Colonic mucosa (tissue), 4 donors: Measurements from ENCODE around the gene DSG3. TPM values are rescaled to one million over a fixed set of nuclear protein-coding genes. Genes with fewer than 3 reads are reported as not detected.

Experiments used
- DNase-seq: peaks from one replicate; pipeline ENCODE4 v3.0.0-alpha.2; 2020
- H3K27ac ChIP-seq: fragments of 200-600 bp; one replicate; pipeline ENCODE4 v1.8.0; 2021
- H3K27me3 ChIP-seq: fragments of 200-600 bp; one replicate; pipeline ENCODE4 v1.8.0; 2021
- H3K36me3 ChIP-seq: fragments of 200-600 bp; one replicate; pipeline ENCODE4 v1.8.0; 2021
- H3K4me1 ChIP-seq: fragments of 200-600 bp; one replicate; pipeline ENCODE4 v1.8.0; 2021; ENCODE audit warnings: mild to moderate bottlenecking
- H3K4me3 ChIP-seq: fragments of 200-600 bp; one replicate; pipeline ENCODE4 v1.8.0; 2021
- H3K9ac ChIP-seq, 2 donors: one replicate each; pipeline ENCODE4 v1.7.0; 2013; ENCODE audit warnings: control low read depth in 2 of 2, low read depth in 2 of 2, low read length in 2 of 2
- H3K9me3 ChIP-seq: fragments of 200-600 bp; one replicate; pipeline ENCODE4 v1.8.0; 2021
- CTCF ChIP-seq: fragments of 200-600 bp; IDR thresholded peaks from one replicate; pipeline ENCODE4 v1.8.0; 2022; ENCODE audit warnings: antibody characterized with exemption, mild to moderate bottlenecking
- intact Hi-C: fragments of 100-400 bp; cut with DNase I; formaldehyde crosslinking; loops from one replicate; pipeline ENCODE4 v1.14.1; 2022
- total RNA-seq, 2 donors: library from RNA; stranded (reverse); fragmentation: NEBNext Ultra II Directional in 1 of 2; extraction: Animal tissue kit (Norgen Biotek cat#: 25700) in 1 of 2; gene quantifications; one replicate each; pipeline ENCODE4 v1.2.1, GENCODE V29; 2021
- donor health status: healthy.
- donor health status: DM: no; HTN: no; CAD: no.
- donor health status: DM: no; HTN: no; CAD: no.

The DSG3 gene
- total RNA-seq, 2 donors from 2014 or later, result 0.07 to 0.40 TPM

GRCh38 chr18:31451625-31452024 lies 4.1 kb downstream of the DSG3 start:
- no peaks in the 10 kb centered on the region for H3K27me3 ChIP-seq
- no peaks in the 10 kb centered on the region for H3K4me1 ChIP-seq
- DNase-seq, result no peak
- no peak for TF ChIP-seq CTCF
- H3K9ac ChIP-seq, result no peak overlapping the region
- no peaks in the 10 kb centered on the region for H3K36me3 ChIP-seq
- H3K9me3 ChIP-seq, result no peaks in the 10 kb centered on the region
- intact Hi-C loops, result no loop called here
- H3K4me3 ChIP-seq, result no peak overlapping the region
- no peak overlapping the region for H3K27ac ChIP-seq

GRCh38 chr18:31454066-31454708 lies 6.6 kb downstream of the DSG3 start:
- Histone ChIP-seq H3K4me3 (no peak overlapping the region), H3K9ac (no peak overlapping the region)
- intact Hi-C loops, result no loop called here

GRCh38 chr18:31469629-31470028 lies 22.1 kb downstream of the DSG3 start:
- Histone ChIP-seq H3K4me3 (no peak overlapping the region), H3K36me3 (no peaks in the 10 kb centered on the region), H3K9me3 (no peaks in the 10 kb centered on the region), H3K9ac (no peak overlapping the region), H3K4me1 (no peaks in the 10 kb centered on the region), H3K27ac (no peak overlapping the region), H3K27me3 (no peaks in the 10 kb centered on the region)
- TF ChIP-seq CTCF, result no peak
- DNase-seq, result no peak
- intact Hi-C loops, result no loop called here

More at GRCh38 chr18:31454066-31454708, 6.6 kb downstream of the DSG3 start:
- no peak for TF ChIP-seq CTCF
- H3K4me1 ChIP-seq, result no peaks in the 10 kb centered on the region
- H3K27me3 ChIP-seq, result no peaks in the 10 kb centered on the region
- no peak overlapping the region for H3K27ac ChIP-seq
- H3K36me3 ChIP-seq, result no peaks in the 10 kb centered on the region
- H3K9me3 ChIP-seq, result no peaks in the 10 kb centered on the region
- no peak for DNase-seq

GRCh38 chr18:31478688-31479087 lies 31.1 kb downstream of the DSG3 start:
- no peaks in the 10 kb centered on the region for H3K9me3 ChIP-seq
- no peaks in the 10 kb centered on the region for H3K27me3 ChIP-seq
- no peaks in the 10 kb centered on the region for H3K36me3 ChIP-seq
- no peak overlapping the region for H3K9ac ChIP-seq
- no peak overlapping the region for H3K4me3 ChIP-seq
- intact Hi-C loops, result no loop called here
- TF ChIP-seq CTCF, result no peak
- no peak for DNase-seq
- H3K27ac ChIP-seq, result no peak overlapping the region
- no peaks in the 10 kb centered on the region for H3K4me1 ChIP-seq

GRCh38 chr18:31482051-31482450 lies 34.5 kb downstream of the DSG3 start:
- H3K4me1 ChIP-seq, result no peaks in the 10 kb centered on the region

More at GRCh38 chr18:31482051-31482450, 34.5 kb downstream of the DSG3 start:
- Histone ChIP-seq H3K9me3 (no peaks in the 10 kb centered on the region), H3K27ac (no peak overlapping the region), H3K9ac (no peak overlapping the region), H3K4me3 (no peak overlapping the region), H3K27me3 (no peaks in the 10 kb centered on the region), H3K36me3 (no peaks in the 10 kb centered on the region)
- TF ChIP-seq CTCF, result no peak
- no peak for DNase-seq
- intact Hi-C loops, result loop anchor here (5.0 kb wide), 1 partner anchor 50 kb away; no protein-coding TSS in a partner anchor
